HCT116 (cell line): ENCODE results near the gene LDHAL6B.

Experiments used
- CTCF ChIP-seq, 3 experiments: fragments of 200-600 bp in 1 of 3; sonication (generic) in 1 of 3; IDR thresholded peaks in 2 of 3; conservative IDR thresholded peaks in 1 of 3; 2 replicates each; pipeline ENCODE4 v1.5.1; 2012 to 2017; ENCODE audit warnings: low read depth in 2 of 3, low read length in 2 of 3, antibody characterized with exemption in 1 of 3, borderline replicate concordance in 1 of 3, control low read depth in 1 of 3, mild to moderate bottlenecking in 1 of 3, mixed read lengths in 1 of 3, mixed run types in 1 of 3, moderate library complexity in 1 of 3; ENCODE audit not compliant: insufficient read depth in 1 of 3
- EGR1 ChIP-seq: IDR thresholded peaks from 2 replicates; pipeline ENCODE4 v1.6.1; 2012; ENCODE audit warnings: low read depth
- EZH2 ChIP-seq: fragments of 200-600 bp; sonication (generic); IDR thresholded peaks from 2 replicates; pipeline ENCODE4 v1.6.1; 2017; ENCODE audit warnings: antibody characterized with exemption, mixed run types
- JUND ChIP-seq: IDR thresholded peaks from 2 replicates; pipeline ENCODE4 v1.6.1; 2012
- TF ChIP-seq, protein P1 (sequence below): IDR thresholded peaks from 2 replicates; pipeline ENCODE4 v1.6.1; 2011; ENCODE audit warnings: mild to moderate bottlenecking, low read length, moderate library complexity; ENCODE audit not compliant: insufficient replicate concordance; ENCODE audit errors: extremely low read depth

DNA sequence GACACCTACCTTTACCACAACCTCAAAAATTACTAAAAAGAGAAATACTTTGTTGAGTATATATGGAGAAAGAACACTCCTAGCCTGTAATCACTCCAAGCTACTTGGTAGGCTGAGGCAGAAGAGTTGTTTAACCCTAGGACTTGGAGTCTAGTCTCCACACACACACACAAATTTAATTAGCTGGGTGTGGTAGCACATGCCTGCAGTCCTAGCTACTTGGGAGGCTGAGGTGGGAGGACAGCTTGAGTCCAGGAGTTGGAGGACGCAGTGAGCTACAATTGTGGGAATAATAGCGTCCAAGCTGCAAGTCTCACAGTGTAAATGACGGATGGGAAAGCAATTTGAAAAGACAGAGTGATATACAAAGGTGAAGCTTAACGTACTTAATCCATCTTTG, 50.5 kb downstream of the LDHAL6B start:
- TF ChIP-seq, protein P1, sequence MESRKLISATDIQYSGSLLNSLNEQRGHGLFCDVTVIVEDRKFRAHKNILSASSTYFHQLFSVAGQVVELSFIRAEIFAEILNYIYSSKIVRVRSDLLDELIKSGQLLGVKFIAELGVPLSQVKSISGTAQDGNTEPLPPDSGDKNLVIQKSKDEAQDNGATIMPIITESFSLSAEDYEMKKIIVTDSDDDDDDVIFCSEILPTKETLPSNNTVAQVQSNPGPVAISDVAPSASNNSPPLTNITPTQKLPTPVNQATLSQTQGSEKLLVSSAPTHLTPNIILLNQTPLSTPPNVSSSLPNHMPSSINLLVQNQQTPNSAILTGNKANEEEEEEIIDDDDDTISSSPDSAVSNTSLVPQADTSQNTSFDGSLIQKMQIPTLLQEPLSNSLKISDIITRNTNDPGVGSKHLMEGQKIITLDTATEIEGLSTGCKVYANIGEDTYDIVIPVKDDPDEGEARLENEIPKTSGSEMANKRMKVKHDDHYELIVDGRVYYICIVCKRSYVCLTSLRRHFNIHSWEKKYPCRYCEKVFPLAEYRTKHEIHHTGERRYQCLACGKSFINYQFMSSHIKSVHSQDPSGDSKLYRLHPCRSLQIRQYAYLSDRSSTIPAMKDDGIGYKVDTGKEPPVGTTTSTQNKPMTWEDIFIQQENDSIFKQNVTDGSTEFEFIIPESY: no peak
- no peak for TF ChIP-seq CTCF (IDR thresholded peaks at IDR 0.05 in 2 of 3, conservative IDR thresholded peaks at IDR 0.05 in 1 of 3; ENCODE audit: borderline replicate concordance in 1 of 3, insufficient read depth in 1 of 3, low read depth in 2 of 3, low read length in 2 of 3)
- TF ChIP-seq EZH2: no peak
- TF ChIP-seq JUND: no peak
- TF ChIP-seq EGR1: no peak
